ENCODE results near the gene TMEM217.

Gene TMEM217

DNA sequence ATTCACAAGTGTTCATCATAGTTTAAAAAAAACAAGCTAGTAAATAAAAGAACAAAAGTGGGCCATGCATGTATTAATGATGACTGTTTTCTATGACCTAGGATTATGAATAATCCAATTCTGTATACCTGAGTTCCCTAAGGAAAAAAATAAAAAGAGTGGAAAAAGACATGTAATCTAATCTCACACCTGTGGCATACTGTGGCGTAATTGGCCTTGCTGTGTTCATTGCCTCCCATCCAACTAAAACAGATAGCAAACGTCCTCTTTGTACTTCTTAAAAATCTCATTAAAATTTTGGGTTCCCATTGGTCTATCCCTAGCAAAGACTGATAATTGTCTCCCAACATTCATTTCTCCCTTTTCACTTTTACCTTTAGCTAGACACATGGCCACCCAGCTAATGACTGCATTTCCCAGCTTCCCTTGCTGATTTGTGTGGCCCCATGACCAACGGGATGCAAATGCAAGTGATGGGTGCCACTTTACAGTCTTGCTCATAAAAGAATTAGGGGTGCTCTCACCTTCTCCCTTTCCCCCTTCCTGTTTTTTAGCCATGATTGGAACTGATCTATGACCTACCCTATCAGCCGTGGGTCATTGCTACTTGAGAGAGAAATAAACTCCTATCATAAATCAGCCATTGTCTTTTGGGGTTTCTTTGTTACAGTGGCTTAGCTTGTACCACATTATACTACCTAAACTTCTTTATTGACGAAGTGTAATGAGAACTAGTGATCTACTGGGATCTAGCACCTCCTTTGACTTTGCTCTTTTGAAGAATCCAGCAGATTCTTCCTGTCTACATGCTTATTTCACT is 32.4 kb downstream of the TMEM217 start:
- Histone ChIP-seq H3K36me3 (ENCODE audit: control insufficient read depth in 2 of 2, insufficient read depth in 1 of 2, low read length in 2 of 2) (no peaks in the 10 kb centered on the region), H3K4me3 (ENCODE audit: low read depth, low read length) (no peak overlapping the region), H3K4me1 (ENCODE audit: control insufficient read depth, insufficient read depth, low read length) (peaks cover 6% of the 10 kb centered on the region), H3K9me3 (ENCODE audit: control insufficient read depth, insufficient read depth, low read depth, low read length) (no peaks in the 10 kb centered on the region), H3K27ac (ENCODE audit: extremely low read depth, low read depth, low read length) (no peak overlapping the region)
- POLR2A ChIA-PET = interaction anchor here (1.1 to 1.3 kb wide), 2 partner anchors 32 to 239 kb away, joined by 3 to 5 read pairs; partner anchors contain the start of genes TBC1D22B and TMEM217
- TF ChIP-seq KLF10 (tag by site-specific recombination; IDR thresholded peaks at IDR 0.05) (no peak), ZNF433 (tag by site-specific recombination; IDR thresholded peaks at IDR 0.05; ENCODE audit: low read depth) (no peak), SCRT2 (tag by site-specific recombination; IDR thresholded peaks at IDR 0.05) (peak; percentile 84), ZNF629 (tag by site-specific recombination; IDR thresholded peaks at IDR 0.05) (no peak), ZNF2 (tag by site-specific recombination; IDR thresholded peaks at IDR 0.05) (no peak), ZNF248 (tag by site-specific recombination; IDR thresholded peaks at IDR 0.05) (no peak), AEBP2 (tag by site-specific recombination; IDR thresholded peaks at IDR 0.05; ENCODE audit: borderline replicate concordance) (no peak), ZNF747 (tag by site-specific recombination; IDR thresholded peaks at IDR 0.05) (no peak), PRDM1 (tag by site-specific recombination; IDR thresholded peaks at IDR 0.05) (peak; percentile 58), SCRT1 (tag by site-specific recombination; IDR thresholded peaks at IDR 0.05; ENCODE audit: borderline replicate concordance) (peak; percentile 62)
- TF ChIP-seq, protein P1, sequence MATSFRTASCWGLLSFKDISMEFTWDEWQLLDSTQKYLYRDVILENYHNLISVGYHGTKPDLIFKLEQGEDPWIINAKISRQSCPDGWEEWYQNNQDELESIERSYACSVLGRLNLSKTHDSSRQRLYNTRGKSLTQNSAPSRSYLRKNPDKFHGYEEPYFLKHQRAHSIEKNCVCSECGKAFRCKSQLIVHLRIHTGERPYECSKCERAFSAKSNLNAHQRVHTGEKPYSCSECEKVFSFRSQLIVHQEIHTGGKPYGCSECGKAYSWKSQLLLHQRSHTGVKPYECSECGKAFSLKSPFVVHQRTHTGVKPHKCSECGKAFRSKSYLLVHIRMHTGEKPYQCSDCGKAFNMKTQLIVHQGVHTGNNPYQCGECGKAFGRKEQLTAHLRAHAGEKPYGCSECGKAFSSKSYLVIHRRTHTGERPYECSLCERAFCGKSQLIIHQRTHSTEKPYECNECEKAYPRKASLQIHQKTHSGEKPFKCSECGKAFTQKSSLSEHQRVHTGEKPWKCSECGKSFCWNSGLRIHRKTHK (tag by site-specific recombination; IDR thresholded peaks at IDR 0.05) = no peak
- TF ChIP-seq, protein P2, sequence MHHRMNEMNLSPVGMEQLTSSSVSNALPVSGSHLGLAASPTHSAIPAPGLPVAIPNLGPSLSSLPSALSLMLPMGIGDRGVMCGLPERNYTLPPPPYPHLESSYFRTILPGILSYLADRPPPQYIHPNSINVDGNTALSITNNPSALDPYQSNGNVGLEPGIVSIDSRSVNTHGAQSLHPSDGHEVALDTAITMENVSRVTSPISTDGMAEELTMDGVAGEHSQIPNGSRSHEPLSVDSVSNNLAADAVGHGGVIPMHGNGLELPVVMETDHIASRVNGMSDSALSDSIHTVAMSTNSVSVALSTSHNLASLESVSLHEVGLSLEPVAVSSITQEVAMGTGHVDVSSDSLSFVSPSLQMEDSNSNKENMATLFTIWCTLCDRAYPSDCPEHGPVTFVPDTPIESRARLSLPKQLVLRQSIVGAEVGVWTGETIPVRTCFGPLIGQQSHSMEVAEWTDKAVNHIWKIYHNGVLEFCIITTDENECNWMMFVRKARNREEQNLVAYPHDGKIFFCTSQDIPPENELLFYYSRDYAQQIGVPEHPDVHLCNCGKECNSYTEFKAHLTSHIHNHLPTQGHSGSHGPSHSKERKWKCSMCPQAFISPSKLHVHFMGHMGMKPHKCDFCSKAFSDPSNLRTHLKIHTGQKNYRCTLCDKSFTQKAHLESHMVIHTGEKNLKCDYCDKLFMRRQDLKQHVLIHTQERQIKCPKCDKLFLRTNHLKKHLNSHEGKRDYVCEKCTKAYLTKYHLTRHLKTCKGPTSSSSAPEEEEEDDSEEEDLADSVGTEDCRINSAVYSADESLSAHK (tag by site-specific recombination; IDR thresholded peaks at IDR 0.05) = no peak
- CTCF ChIA-PET = interaction anchor here (0.6 to 1.6 kb wide), 5 partner anchors 10 to 32 kb away, joined by 3 to 8 read pairs (median 3); partner anchors contain the start of genes TBC1D22B and TMEM217

GRCh38 chr6:37222992-37223391 is 35.0 kb downstream of the TMEM217 start:
- ChIA-PET CTCF (interaction anchor here (0.6 to 4.4 kb wide), 8 partner anchors 13 to 629 kb away, joined by 3 to 41 read pairs (median 4); no protein-coding TSS in a partner anchor), POLR2A (interaction anchor here (0.6 to 2.6 kb wide), 7 partner anchors 10 to 348 kb away, joined by 3 to 27 read pairs (median 3); partner anchors contain the start of genes PPIL1, TBC1D22B and TMEM217)
- Histone ChIP-seq H3K36me3 (ENCODE audit: control insufficient read depth in 2 of 2, insufficient read depth in 1 of 2, low read length in 2 of 2) (no peaks in the 10 kb centered on the region), H3K27ac (ENCODE audit: extremely low read depth, low read depth, low read length) (no peak overlapping the region), H3K4me3 (ENCODE audit: low read depth, low read length) (peak overlapping the region; percentile 64), H3K9me3 (ENCODE audit: control insufficient read depth, insufficient read depth, low read depth, low read length) (no peaks in the 10 kb centered on the region), H3K4me1 (ENCODE audit: control insufficient read depth, insufficient read depth, low read length) (peaks cover 6% of the 10 kb centered on the region)
- TF ChIP-seq ZNF548 (tag by site-specific recombination; IDR thresholded peaks at IDR 0.05) (no peak), ZNF146 (tag by site-specific recombination; IDR thresholded peaks at IDR 0.05) (no peak), ZNF488 (tag by site-specific recombination; IDR thresholded peaks at IDR 0.05) (no peak), ZSCAN16 (tag by site-specific recombination; IDR thresholded peaks at IDR 0.05) (no peak), ZNF660 (tag by site-specific recombination; IDR thresholded peaks at IDR 0.05) (no peak), ZNF654 (tag by site-specific recombination; IDR thresholded peaks at IDR 0.05; ENCODE audit: low read depth) (no peak), ZNF433 (tag by site-specific recombination; IDR thresholded peaks at IDR 0.05; ENCODE audit: low read depth) (no peak), ZNF621 (tag by site-specific recombination; IDR thresholded peaks at IDR 0.05) (no peak), ZNF138 (tag by site-specific recombination; IDR thresholded peaks at IDR 0.05; ENCODE audit: borderline replicate concordance) (no peak)
- TF ChIP-seq, protein P3, sequence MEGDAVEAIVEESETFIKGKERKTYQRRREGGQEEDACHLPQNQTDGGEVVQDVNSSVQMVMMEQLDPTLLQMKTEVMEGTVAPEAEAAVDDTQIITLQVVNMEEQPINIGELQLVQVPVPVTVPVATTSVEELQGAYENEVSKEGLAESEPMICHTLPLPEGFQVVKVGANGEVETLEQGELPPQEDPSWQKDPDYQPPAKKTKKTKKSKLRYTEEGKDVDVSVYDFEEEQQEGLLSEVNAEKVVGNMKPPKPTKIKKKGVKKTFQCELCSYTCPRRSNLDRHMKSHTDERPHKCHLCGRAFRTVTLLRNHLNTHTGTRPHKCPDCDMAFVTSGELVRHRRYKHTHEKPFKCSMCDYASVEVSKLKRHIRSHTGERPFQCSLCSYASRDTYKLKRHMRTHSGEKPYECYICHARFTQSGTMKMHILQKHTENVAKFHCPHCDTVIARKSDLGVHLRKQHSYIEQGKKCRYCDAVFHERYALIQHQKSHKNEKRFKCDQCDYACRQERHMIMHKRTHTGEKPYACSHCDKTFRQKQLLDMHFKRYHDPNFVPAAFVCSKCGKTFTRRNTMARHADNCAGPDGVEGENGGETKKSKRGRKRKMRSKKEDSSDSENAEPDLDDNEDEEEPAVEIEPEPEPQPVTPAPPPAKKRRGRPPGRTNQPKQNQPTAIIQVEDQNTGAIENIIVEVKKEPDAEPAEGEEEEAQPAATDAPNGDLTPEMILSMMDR (tag by site-specific recombination; IDR thresholded peaks at IDR 0.05) = no peak
